22Rv1 (cell line): ENCODE data around the gene BEND3.

Experiments
- CTCF ChIP-seq: fragments of 450-650 bp; IDR thresholded peaks from 2 replicates; pipeline ENCODE4 v1.5.1; 2017; ENCODE audit warnings: mild to moderate bottlenecking
- ZFX ChIP-seq: fragments of 450-650 bp; IDR thresholded peaks from 2 replicates; pipeline ENCODE4 v1.6.1; 2017; ENCODE audit warnings: antibody characterized with exemption, borderline replicate concordance

- TF ChIP-seq CTCF (no peak), ZFX (no peak)
These were observed 39.0 kb upstream of the BEND3 start for GRCh38 chr6:107154131-107154800.
